GM12801 (cell line): ENCODE data around the gene GALNT7.

Experiments
- TF ChIP-seq, protein P1 (sequence below): IDR thresholded peaks from one replicate; pipeline ENCODE4 v1.5.1; 2011; ENCODE audit warnings: control low read depth; ENCODE audit not compliant: insufficient read length; ENCODE audit errors: extremely low read depth

Gene GALNT7

DNA sequence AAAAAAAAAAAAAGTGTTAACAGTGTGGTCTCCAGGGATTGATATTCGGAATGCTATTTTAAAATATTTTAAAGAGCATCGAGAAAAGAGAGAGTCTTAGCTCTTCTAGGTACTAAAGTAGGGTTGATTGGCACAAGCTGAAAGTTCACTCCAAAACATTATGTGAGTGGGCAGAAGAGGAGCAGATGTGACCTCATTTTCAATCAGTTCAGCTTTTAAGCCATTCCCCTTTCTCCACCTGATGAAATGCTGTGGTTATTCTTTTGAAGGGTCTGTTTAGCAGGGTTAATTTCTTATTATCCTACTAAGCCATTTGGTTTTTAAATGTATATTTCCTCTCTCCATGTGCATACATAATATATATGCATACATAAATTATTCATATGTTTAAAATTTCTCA lies 69.2 kb downstream of the GALNT7 start:
- TF ChIP-seq, protein P1, sequence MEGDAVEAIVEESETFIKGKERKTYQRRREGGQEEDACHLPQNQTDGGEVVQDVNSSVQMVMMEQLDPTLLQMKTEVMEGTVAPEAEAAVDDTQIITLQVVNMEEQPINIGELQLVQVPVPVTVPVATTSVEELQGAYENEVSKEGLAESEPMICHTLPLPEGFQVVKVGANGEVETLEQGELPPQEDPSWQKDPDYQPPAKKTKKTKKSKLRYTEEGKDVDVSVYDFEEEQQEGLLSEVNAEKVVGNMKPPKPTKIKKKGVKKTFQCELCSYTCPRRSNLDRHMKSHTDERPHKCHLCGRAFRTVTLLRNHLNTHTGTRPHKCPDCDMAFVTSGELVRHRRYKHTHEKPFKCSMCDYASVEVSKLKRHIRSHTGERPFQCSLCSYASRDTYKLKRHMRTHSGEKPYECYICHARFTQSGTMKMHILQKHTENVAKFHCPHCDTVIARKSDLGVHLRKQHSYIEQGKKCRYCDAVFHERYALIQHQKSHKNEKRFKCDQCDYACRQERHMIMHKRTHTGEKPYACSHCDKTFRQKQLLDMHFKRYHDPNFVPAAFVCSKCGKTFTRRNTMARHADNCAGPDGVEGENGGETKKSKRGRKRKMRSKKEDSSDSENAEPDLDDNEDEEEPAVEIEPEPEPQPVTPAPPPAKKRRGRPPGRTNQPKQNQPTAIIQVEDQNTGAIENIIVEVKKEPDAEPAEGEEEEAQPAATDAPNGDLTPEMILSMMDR, result no peak

DNA sequence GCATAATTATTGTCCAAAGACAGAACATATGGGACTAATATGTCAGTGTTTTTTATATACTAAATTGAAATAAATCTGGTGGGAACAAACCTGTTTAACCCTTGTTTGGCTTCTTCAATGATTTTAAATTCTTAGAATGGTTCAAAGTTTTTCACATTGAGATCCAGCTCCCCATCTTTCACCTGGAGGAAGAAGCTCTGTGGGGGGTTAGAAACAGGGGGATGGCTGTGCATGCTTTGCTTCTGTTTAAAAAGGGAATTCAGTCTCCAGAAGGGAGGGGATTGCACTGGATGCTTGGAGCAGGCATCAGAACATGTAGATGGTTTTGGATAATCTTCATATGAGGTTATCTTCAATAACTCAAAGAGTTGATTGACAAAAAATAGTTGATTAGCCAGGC lies 72.1 kb downstream of the GALNT7 start:
- TF ChIP-seq, protein P1, result no peak

DNA sequence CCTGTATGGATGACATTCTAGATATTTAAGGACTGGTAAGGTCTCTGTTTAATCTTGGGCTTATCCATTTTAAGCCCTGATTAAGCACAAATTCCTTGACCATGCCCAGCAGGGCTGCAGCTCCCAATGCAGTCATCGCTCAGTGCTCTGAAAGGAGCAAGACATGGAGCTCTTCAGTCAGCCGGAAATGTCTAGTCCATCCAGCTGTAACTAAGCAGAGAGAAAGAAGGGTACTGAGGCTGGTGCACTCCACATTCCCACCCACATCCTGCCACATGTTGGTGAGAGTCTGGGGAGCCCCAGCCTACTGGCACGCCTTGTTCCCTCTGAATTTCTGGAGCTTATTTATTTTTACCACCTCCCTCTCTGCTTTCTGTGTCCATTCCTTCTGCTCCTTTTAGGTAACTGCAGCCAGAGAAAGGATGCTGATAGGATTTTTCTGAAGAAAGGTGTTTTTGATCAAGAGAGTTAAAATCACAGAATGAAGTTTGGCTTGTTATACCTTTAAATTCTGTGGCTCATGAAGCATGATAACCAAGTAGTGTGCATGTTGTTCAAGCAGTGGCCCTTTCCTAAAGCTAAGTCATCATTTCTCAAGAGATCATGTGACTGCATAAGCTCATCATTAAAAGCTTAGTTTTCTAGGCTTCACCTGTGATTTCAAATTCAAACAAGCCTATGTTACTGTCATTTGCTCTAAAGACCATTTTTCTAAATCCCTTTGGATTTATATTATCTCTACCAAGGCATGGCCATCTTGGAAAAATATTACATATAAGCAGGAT lies 74.0 kb downstream of the GALNT7 start:
- TF ChIP-seq, protein P1, result no peak

DNA sequence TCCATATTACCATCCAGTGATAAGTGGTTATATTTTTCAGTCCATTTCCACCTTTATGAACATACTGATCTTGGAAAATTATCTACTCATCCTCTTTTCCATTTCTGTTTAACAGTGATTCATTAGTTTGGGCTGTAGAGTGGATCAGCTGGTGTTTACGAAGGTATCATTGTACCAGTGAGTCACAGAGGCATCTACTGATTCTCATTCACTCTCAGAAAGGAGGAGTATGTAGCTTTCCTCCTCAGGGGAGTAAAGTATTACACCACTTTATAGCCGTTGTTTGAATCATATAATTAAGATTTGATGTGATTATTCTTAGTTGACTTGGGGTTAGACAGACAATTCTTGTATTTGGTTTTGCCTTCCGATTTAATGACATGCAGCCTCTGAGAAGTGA lies 74.7 kb downstream of the GALNT7 start:
- TF ChIP-seq, protein P1, result no peak

DNA sequence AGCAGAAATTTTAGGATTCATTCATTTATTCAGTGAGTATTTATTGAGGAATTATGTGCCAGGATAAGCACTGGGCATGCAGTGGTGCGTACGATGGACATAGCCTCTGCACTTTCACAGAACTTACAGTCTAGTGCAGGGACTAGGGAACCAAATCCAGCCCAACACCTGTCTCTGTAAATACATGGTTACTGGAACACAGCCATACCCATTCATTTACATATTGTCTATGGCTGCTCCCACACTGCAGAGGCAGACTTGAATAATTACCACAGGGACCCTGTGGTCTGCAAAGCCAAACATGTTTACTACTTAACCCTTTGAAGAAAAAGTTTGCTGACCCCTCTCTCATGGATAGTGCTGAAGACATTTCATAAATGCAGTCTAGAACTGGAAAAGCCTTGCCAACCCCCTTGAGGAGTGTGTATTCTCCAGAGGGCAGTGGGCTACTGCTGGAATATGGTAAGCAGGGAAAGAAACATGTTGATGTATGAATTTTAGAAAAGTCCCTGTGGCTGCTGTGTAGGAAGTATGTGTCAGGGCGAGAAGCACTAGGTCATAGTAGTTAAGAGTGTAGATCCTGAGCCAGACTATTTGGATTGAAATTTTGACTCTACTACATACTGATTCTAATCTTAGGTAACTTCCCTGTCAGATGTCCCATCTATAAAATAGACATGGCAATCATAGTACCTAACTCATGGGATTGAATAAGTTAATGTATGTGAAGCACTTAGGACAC lies 75.5 kb downstream of the GALNT7 start:
- TF ChIP-seq, protein P1, result no peak

DNA sequence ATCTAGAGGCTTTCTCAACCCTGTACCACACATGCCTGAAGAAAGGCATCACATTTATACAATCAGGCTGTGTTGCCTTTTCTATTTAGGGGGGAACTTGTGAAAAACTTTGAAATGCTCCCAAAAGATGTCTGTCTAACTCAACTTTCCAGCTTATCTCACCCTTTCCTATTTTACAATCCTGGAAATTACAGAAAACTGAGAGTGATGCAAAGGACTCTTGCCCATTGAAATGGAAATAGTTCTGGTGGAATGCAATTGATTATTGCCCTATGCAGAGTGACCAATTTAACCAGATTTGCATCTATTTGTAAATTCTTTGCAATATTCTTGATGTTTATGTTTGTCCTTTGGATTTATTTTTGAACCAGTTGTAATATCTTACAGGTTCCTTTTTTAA lies 77.3 kb downstream of the GALNT7 start:
- TF ChIP-seq, protein P1, result no peak

DNA sequence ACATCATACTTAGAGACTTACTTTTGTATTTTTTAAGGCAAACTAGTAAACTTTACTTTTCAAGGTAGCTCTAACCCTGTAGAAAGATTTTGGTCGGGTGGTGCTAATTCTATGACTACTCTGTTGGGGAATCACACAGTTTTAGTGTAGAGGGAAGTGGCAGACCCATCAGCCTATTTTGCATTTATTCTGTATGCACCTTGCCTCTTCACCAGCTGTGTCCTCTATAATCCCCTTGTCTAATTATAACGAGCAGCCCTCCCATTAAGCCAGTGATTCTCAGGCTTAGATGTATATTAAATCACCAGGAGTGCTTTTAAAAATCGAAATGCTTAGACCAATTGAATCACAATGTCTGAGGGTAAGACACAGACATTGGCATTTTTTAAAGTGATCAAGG lies 78.1 kb downstream of the GALNT7 start:
- TF ChIP-seq, protein P1, result no peak
